Kidney epithelial cell (primary cell): ENCODE measurements around the gene STARD13. TPM values are rescaled to one million over a fixed set of nuclear protein-coding genes. Genes with fewer than 3 reads are reported as not detected.
"Not testable (repeated sequence)": the region's sequence is repeated elsewhere in the genome, so short reads cannot be mapped to it uniquely, and the experiment has no call there.

ENCODE experiments used
- DNase-seq: peaks from one replicate; pipeline ENCODE4 v3.0.0-alpha.2; 2010; ENCODE audit warnings: low read depth
- H3K27me3 ChIP-seq: 2 replicates; pipeline ENCODE4 v1.6.0; 2011; ENCODE audit warnings: low read length; ENCODE audit not compliant: control insufficient read depth, insufficient read depth
- H3K36me3 ChIP-seq: 2 replicates; pipeline ENCODE4 v1.5.1; 2011; ENCODE audit warnings: low read length; ENCODE audit not compliant: control insufficient read depth, insufficient read depth
- H3K4me3 ChIP-seq: 2 replicates; pipeline ENCODE4 v1.5.1; 2011; ENCODE audit warnings: low read depth, mild to moderate bottlenecking, control low read depth, low read length
- total RNA-seq: library from RNA; depleted of rRNA; stranded (reverse); fragments of >200 nt; gene quantifications from 2 replicates; pipeline ENCODE4 v1.2.3, GENCODE V29; 2015
- TF ChIP-seq, protein P1 (sequence below): IDR thresholded peaks from 2 replicates; pipeline ENCODE4 v1.5.1; 2011; ENCODE audit warnings: mild to moderate bottlenecking, moderate library complexity, low read length, control low read depth, inconsistent platforms; ENCODE audit not compliant: insufficient read depth, poor library complexity, severe bottlenecking

Gene STARD13
- total RNA-seq, 1 donor from 2014 or later: 10.1 TPM

DNA sequence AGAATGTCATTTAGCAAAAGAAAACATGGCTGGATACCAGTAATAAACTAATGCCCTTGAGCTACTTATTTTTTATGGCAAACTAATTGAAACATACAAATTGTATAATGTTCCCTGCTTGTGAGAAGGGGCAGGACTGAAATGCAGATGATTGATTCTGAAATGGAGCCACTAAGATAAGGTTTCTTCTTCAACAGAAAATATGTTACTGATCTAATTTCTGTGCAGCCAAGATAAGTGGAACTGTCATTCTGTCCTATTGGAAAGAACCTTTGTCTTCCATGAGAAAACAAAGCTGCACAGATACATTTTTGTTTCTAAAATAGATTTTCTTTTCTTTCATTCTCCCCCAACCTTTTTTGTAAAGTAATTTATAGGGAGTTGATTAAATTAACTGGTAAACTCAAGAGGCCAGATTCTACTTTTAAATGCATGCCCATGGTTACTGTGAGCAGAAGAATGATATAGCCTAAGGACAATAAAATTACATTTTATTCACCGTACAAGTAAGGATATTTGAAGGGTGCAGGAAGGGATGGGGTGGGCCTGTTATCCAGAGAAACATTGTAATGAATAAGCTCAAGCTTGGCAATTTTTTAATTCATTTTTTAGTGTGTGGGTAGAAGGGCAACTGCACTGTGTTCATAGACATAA, 39.9 kb downstream of the STARD13 start:
- no peaks in the 10 kb centered on the region for H3K27me3 ChIP-seq
- TF ChIP-seq, protein P1, sequence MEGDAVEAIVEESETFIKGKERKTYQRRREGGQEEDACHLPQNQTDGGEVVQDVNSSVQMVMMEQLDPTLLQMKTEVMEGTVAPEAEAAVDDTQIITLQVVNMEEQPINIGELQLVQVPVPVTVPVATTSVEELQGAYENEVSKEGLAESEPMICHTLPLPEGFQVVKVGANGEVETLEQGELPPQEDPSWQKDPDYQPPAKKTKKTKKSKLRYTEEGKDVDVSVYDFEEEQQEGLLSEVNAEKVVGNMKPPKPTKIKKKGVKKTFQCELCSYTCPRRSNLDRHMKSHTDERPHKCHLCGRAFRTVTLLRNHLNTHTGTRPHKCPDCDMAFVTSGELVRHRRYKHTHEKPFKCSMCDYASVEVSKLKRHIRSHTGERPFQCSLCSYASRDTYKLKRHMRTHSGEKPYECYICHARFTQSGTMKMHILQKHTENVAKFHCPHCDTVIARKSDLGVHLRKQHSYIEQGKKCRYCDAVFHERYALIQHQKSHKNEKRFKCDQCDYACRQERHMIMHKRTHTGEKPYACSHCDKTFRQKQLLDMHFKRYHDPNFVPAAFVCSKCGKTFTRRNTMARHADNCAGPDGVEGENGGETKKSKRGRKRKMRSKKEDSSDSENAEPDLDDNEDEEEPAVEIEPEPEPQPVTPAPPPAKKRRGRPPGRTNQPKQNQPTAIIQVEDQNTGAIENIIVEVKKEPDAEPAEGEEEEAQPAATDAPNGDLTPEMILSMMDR: no peak
- no peak overlapping the region for H3K4me3 ChIP-seq
- H3K36me3 ChIP-seq: no peaks in the 10 kb centered on the region
- no peak for DNase-seq

DNA sequence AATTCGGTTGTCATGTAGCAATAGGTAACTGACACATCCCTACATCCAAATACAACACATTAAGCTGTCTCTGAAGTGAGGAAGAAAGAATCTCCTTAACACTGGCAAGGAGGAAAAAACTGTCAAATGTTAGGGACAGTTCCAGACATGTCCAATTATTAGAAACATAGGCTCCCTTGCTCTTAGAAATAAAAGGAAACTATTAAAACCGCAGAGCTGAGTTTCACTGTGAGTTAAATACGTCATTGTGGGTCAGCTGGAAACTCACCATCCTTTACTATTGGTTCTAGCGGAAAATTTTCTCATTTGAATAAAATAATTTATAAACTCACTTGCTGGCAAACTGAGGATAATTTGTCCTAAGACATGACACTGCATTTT, 40.7 kb downstream of the STARD13 start:
- Histone ChIP-seq H3K4me3 (no peak overlapping the region), H3K27me3 (no peaks in the 10 kb centered on the region), H3K36me3 (no peaks in the 10 kb centered on the region)
- TF ChIP-seq, protein P1: no peak
- DNase-seq: no peak

DNA sequence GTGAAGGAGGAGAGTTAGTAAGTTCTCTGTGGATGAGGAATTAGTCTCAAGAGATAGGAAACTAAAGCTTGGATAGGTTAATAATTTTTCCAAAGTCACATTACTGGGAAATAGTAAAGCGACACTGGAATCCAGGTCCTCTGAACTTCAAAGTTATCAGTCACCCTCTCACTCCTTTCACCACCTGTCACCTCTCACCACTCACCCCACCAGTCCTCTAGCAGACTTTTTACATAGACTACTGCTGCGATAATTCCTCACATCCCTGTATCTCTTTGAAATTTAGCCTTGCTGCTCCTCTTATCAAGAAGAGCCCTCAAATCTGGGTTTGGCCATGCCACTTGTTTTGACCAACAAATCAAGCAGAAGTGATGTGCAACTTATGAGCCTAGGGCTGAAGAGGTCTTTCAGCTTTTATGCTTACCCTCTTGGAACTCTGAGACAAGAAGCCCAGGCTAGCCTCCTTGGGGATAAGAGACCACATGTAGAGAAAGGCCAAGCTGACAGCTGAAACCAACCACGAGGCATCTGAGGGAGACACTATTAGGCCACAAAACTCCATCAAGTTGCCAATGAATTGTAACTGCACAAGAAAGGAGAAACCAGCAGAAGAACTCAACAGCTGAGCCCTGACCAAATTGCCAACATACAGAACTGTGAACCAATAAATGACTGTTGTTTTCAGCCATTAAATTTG, 41.2 kb downstream of the STARD13 start:
- H3K36me3 ChIP-seq: no peaks in the 10 kb centered on the region
- no peak for DNase-seq
- TF ChIP-seq, protein P1: no peak
- H3K4me3 ChIP-seq: no peak overlapping the region
- no peaks in the 10 kb centered on the region for H3K27me3 ChIP-seq

DNA sequence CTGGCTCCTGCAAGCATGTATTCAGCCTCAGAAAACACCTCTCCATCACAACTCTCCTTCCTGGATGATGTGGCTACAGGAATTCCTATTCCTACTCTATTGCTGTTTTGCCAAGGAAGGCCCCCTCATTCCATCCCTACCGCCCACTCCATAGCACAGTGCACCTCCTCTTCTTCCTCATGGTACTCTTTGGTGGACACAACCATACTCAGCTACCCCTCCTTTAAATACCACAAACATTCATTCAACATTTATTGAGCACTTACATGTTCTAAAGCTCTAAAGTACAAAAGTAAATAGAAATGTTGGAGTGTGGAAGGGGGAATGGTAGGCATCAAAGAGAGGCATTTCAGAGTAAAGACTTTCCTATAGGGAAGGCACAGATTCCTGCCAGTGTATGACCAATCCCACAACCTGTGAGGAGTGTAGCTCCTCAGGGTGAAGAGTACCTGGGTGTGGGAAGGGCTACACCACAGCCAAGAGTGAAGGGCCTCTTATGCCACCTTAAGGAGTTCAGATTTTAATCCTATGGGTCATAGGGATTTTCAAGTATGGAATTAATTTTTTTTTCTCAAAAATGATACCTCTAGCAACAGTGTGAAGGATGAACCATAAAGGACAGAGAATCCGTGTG, 42.5 kb downstream of the STARD13 start:
- no peak overlapping the region for H3K4me3 ChIP-seq
- H3K36me3 ChIP-seq: no peaks in the 10 kb centered on the region
- DNase-seq: no peak
- H3K27me3 ChIP-seq: no peaks in the 10 kb centered on the region
- TF ChIP-seq, protein P1: no peak

DNA sequence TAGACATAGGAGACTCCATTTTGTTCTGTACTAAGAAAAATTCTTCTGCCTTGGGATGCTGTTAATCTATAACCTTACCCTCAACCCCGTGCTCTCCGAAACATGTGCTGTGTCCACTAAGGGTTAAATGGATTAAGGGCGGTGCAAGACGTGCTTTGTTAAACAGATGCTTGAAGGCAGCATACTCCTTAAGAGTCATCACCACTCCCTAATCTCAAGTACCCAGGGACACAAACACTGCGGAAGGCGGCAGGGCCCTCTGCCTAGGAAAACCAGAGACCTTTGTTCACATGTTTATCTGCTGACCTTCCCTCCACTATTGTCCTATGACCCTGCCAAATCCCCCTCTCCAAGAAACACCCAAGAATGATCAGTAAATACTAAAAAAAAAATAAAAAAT, 43.2 kb downstream of the STARD13 start:
- not testable (repeated sequence) for DNase-seq, H3K27me3 ChIP-seq, H3K36me3 ChIP-seq, H3K4me3 ChIP-seq

DNA sequence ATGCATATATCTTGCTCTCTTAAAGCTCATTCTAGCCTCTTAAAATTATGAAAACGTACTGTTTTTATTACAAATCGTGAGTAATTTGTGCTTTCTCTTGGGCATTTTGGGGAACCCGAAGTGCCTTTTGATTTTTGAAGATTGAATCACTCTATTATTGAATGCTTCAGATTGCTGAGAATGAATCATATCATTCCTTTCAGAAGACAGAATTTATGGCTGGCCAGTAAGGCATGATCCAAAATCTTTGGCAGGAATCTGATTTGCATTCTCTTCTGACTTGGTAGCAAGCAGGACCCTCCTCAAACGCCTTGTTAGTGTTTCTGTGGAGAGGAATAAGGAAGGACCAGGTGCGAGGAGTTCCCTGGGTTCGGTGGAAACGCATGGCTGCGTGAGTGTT, 49.5 kb downstream of the STARD13 start:
- no peak overlapping the region for H3K4me3 ChIP-seq

More for the DNA sequence above, 49.5 kb downstream of the STARD13 start:
- DNase-seq: no peak
- Histone ChIP-seq H3K27me3 (no peaks in the 10 kb centered on the region), H3K36me3 (no peaks in the 10 kb centered on the region)
- TF ChIP-seq, protein P1: no peak
